Measurements from ENCODE around the gene GSTA2. TPM values are rescaled to one million over a fixed set of nuclear protein-coding genes. Genes with fewer than 3 reads are reported as not detected.
"Not testable (repeated sequence)": the region's sequence is repeated elsewhere in the genome, so short reads cannot be mapped to it uniquely, and the experiment has no call there.

The GSTA2 gene
- total and polyA plus RNA-seq, 7 donors: not detected

DNA sequence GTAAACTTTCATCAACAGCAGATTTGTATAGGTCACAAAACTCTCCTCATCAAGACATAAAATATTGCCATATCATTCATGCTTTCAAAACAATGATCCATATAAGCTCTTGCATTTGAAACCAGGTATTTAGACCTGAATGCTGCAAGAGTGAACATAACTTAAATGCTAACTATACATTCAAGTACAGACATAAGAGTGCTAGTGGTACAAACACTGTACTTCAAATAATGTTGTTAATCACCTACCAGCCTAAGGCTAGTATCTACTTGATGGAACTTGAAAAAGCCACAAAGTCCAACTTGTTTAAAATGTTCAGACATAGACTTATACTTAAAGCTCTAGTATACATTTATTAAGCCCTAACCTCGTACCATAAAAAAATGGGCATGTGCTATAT lies 16.0 kb upstream of the GSTA2 start:
- 51 to 66% methylated on average over 1 of the region's 1 CpG for WGBS, 2 donors
- TF ChIP-seq CTCF (IDR thresholded peaks at IDR 0.05) (no peak), POLR2AphosphoS5 (IDR thresholded peaks at IDR 0.05) (no peak), EP300 (IDR thresholded peaks at IDR 0.05) (no peak), POLR2A (IDR thresholded peaks at IDR 0.05) (no peak)
- Histone ChIP-seq H3K9me3 (no peaks in the 10 kb centered on the region), H3K36me3 (no peaks in the 10 kb centered on the region), H3K4me1 (no peaks in the 10 kb centered on the region), H3K4me3 (no peak overlapping the region), H3K27ac (no peak overlapping the region), H3K27me3 (no peaks in the 10 kb centered on the region)
- DNase-seq: no peak
- intact Hi-C loops (cut with DNase I): no loop called here

DNA sequence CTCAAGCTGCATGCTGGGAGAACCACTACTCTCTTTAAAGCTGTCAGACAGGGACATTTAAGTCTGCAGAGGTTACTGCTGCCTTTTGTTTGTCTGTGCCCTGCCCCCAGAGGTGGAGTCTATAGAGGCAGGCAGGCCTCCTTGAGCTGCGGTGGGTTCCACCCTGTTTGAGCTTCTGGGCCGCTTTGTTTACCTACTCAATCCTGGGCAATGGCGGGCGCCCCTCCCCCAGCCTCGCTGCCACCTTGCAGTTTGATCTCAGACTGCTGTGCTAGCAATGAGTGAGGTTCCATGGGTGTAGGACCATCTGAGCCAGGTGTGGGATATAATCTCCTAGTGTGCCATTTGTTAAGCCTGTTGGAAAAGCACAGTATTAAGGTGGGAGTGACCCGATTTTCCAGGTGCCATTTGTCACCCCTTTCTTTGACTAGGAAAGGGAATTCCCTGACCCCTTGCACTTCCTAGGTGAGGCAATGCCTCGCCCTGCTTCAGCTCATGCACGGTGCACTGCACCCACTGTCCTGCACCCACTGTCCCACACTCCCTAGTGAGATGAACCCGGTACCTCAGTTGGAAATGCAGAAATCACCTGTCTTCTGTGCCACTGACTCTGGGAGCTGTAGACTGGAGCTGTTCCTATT lies 13.6 kb upstream of the GSTA2 start:
- H3K4me1 ChIP-seq; H3K9me3 ChIP-seq; H3K36me3 ChIP-seq; H3K4me3 ChIP-seq; H3K27ac ChIP-seq; intact Hi-C loops (cut with DNase I); DNase-seq; H3K27me3 ChIP-seq: not testable (repeated sequence)
- 64 to 91% methylated on average over 9 of the region's 9 CpGs for WGBS, 2 donors

GRCh38 chr6:52769399-52769798 lies 6.1 kb upstream of the GSTA2 start:
- intact Hi-C loops (cut with DNase I); H3K4me1 ChIP-seq; H3K9me3 ChIP-seq; DNase-seq; H3K4me3 ChIP-seq; H3K27me3 ChIP-seq; H3K27ac ChIP-seq; H3K36me3 ChIP-seq: not testable (repeated sequence)
- 85 to 89% methylated on average over 4 of the region's 4 CpGs for WGBS, 2 donors

DNA sequence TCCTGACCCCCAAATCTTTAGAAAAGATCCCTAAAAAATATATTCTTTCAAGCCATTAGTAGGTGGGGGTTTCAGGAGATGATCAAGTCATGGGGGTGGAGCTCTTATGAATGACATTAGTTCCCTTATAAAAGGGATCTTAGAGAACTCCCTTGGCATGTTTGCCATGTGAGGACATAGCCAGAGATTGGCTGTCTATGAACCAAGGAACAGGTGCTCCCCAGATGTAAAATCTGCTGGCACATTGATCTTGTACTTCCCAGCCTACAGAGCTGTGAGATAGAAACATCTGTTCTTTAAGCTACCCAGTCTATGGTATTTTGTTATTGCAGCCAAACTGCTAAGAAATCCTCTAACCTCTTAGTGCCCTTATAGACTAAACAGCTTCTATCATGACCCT lies 4.4 kb upstream of the GSTA2 start:
- H3K27ac ChIP-seq; H3K4me3 ChIP-seq; H3K36me3 ChIP-seq; H3K27me3 ChIP-seq; H3K9me3 ChIP-seq; H3K4me1 ChIP-seq; DNase-seq; intact Hi-C loops (cut with DNase I): not testable (repeated sequence)

GRCh38 chr6:52761673-52762491 lies 1.4 kb downstream of the GSTA2 start:
- 65 to 74% methylated on average over 7 of the region's 7 CpGs for WGBS, 2 donors
- H3K4me1 ChIP-seq; H3K36me3 ChIP-seq; H3K27me3 ChIP-seq; intact Hi-C loops (cut with DNase I); H3K27ac ChIP-seq; H3K4me3 ChIP-seq; H3K9me3 ChIP-seq; DNase-seq: not testable (repeated sequence)

DNA sequence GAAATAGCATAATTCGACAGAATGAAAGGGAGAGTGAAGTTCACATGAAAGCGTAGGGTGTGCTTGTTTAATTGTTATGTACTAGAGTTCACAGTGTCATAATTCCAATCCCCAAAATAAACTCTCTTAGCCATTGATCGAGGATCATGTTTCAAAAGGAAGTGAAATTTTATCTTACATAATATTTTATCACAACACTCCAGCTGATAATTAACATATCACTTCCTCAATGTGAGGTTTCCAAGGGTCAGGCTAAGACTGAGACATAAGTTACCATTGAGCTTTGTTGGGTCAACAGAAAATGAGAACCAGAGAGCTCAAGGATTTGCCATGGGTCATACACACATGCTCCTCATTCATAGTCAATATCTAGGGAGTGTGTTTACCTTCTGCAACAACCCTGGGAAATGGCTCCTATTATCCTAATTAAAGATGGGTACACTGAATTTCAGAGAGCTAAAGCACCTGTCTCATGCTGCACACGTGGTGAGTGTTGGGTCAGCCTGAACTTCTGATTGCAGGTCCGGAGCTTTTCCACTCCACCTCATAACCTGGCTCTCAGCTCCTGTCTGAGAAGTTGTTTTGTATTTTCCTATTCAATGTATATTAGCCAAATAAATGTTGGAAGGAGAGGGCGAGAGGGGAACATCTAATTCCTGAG lies 3.0 kb downstream of the GSTA2 start:
- 36 to 63% methylated on average over 6 of the region's 6 CpGs for WGBS, 2 donors
- H3K27me3 ChIP-seq: no peaks in the 10 kb centered on the region
- H3K4me3 ChIP-seq: no peak overlapping the region
- H3K9me3 ChIP-seq: no peaks in the 10 kb centered on the region
- intact Hi-C loops (cut with DNase I): no loop called here
- H3K4me1 ChIP-seq: no peaks in the 10 kb centered on the region
- no peaks in the 10 kb centered on the region for H3K36me3 ChIP-seq
- no peak for DNase-seq
- TF ChIP-seq POLR2AphosphoS5 (IDR thresholded peaks at IDR 0.05): no peak
- no peak for TF ChIP-seq POLR2A (IDR thresholded peaks at IDR 0.05)
- TF ChIP-seq EP300 (IDR thresholded peaks at IDR 0.05): no peak
- no peak for TF ChIP-seq CTCF (IDR thresholded peaks at IDR 0.05)
- H3K27ac ChIP-seq: no peak overlapping the region
